Suprapubic skin (tissue), 3 donors: ENCODE results near the gene VKORC1.

Experiments used
- POLR2AphosphoS5 ChIP-seq, 3 donors: sonication (generic); formaldehyde crosslinking; IDR thresholded peaks; one replicate each; pipeline ENCODE4 v1.6.1; 2017; ENCODE audit warnings: antibody characterized with exemption in 3 of 3
- TF ChIP-seq, protein P1 (sequence below), 2 donors: fragments of 200-600 bp in 1 of 2; fragments of 450-650 bp in 1 of 2; sonication (generic) in 1 of 2; IDR thresholded peaks; one replicate each; pipeline ENCODE4 v1.5.1; 2016 to 2019; ENCODE audit warnings: antibody characterized with exemption in 2 of 2, mild to moderate bottlenecking in 1 of 2, moderate library complexity in 1 of 2

DNA sequence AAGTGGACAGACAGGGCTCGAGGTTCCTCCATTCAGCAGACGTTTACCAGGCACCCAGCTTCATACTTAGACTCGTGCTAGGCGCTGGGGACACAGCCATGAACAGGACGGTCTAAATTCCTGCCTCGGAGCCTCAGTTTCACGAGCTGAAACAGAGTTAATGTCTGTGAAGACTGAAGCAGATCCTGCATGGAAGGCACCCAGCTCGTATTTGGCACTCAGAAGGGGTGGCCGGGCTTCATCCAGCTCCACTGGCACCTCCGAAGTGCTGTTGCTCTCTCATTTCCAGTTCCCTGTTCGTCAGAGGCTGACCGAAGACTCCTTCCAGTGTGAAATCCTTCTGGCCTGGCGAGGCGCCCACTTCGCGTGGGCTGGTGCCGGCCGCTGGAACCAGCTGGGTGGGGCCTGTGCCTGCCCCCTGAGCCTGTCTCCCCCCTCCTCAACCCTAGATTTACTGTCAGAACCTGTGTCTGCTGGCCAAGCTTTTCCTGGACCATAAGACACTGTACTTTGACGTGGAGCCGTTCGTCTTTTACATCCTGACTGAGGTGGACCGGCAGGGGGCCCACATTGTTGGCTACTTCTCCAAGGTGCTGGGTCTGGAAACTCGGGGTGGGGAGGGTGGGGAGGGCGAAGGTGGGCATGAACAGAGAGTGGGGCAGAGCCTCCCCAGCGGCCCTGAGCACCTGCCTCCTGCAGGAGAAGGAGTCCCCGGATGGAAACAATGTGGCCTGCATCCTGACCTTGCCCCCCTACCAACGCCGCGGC is 35.2 kb upstream of the VKORC1 start:
- TF ChIP-seq, protein P1, sequence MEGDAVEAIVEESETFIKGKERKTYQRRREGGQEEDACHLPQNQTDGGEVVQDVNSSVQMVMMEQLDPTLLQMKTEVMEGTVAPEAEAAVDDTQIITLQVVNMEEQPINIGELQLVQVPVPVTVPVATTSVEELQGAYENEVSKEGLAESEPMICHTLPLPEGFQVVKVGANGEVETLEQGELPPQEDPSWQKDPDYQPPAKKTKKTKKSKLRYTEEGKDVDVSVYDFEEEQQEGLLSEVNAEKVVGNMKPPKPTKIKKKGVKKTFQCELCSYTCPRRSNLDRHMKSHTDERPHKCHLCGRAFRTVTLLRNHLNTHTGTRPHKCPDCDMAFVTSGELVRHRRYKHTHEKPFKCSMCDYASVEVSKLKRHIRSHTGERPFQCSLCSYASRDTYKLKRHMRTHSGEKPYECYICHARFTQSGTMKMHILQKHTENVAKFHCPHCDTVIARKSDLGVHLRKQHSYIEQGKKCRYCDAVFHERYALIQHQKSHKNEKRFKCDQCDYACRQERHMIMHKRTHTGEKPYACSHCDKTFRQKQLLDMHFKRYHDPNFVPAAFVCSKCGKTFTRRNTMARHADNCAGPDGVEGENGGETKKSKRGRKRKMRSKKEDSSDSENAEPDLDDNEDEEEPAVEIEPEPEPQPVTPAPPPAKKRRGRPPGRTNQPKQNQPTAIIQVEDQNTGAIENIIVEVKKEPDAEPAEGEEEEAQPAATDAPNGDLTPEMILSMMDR (IDR thresholded peaks at IDR 0.05): no peak
- TF ChIP-seq POLR2AphosphoS5 (IDR thresholded peaks at IDR 0.05): no peak
